BLaER1 (cell line): Measurements from ENCODE around the gene FOXO6.

ENCODE experiments used
- H3K27ac ChIP-seq: shearing (Covaris generic); formaldehyde crosslinking; 2 replicates; pipeline ENCODE4 v1.8.1; 2022
- H3K27me3 ChIP-seq: shearing (Covaris generic); formaldehyde crosslinking; 2 replicates; pipeline ENCODE4 v1.8.1; 2022
- H3K36me3 ChIP-seq: shearing (Covaris generic); formaldehyde crosslinking; 2 replicates; pipeline ENCODE4 v1.8.1; 2022
- H3K4me1 ChIP-seq: shearing (Covaris generic); formaldehyde crosslinking; 2 replicates; pipeline ENCODE4 v1.8.1; 2022
- H3K4me2 ChIP-seq: shearing (Covaris generic); formaldehyde crosslinking; 2 replicates; pipeline ENCODE4 v1.8.1; 2022
- H3K4me3 ChIP-seq: shearing (Covaris generic); formaldehyde crosslinking; 2 replicates; pipeline ENCODE4 v1.8.1; 2022
- H3K9ac ChIP-seq: shearing (Covaris generic); formaldehyde crosslinking; 2 replicates; pipeline ENCODE4 v1.8.1; 2022
- H3K9me3 ChIP-seq: shearing (Covaris generic); formaldehyde crosslinking; 2 replicates; pipeline ENCODE4 v1.8.1; 2022
- H4K20me1 ChIP-seq: shearing (Covaris generic); formaldehyde crosslinking; 2 replicates; pipeline ENCODE4 v1.8.1; 2022
- Cebpa-rat ChIP-seq: shearing (Covaris generic); IDR thresholded peaks from 2 replicates; pipeline ENCODE4 v1.8.1; 2022

FOXO6 gene

GRCh38 chr1:41418857-41419583 is 57.8 kb downstream of the FOXO6 start:
- Histone ChIP-seq H3K4me3 (no peak overlapping the region), H3K27me3 (no peaks in the 10 kb centered on the region), H3K9ac (no peak overlapping the region), H4K20me1 (no peaks in the 10 kb centered on the region), H3K4me1 (peaks cover 51% of the 10 kb centered on the region), H3K27ac (no peak overlapping the region), H3K4me2 (peak overlapping the region; percentile 39; the same call in 1 of the 2 replicates), H3K36me3 (no peaks in the 10 kb centered on the region), H3K9me3 (no peaks in the 10 kb centered on the region)
- TF ChIP-seq Cebpa-rat, result no peak

- Histone ChIP-seq H3K9me3 (no peaks in the 10 kb centered on the region), H3K36me3 (no peaks in the 10 kb centered on the region), H3K27me3 (no peaks in the 10 kb centered on the region), H3K4me1 (peaks cover 44% of the 10 kb centered on the region), H3K4me3 (no peak overlapping the region), H3K9ac (no peak overlapping the region), H3K27ac (no peak overlapping the region), H3K4me2 (no peak overlapping the region), H4K20me1 (no peaks in the 10 kb centered on the region)
- no peak for TF ChIP-seq Cebpa-rat
These were observed 58.5 kb downstream of the FOXO6 start for GRCh38 chr1:41419584-41420295.

GRCh38 chr1:41420351-41420750 is 59.1 kb downstream of the FOXO6 start:
- Histone ChIP-seq H3K27ac (no peak overlapping the region), H3K27me3 (no peaks in the 10 kb centered on the region), H4K20me1 (no peaks in the 10 kb centered on the region)

GRCh38 chr1:41420860-41421259 is 59.6 kb downstream of the FOXO6 start:
- Histone ChIP-seq H3K4me1 (peaks cover 33% of the 10 kb centered on the region), H3K27ac (no peak overlapping the region)

More at GRCh38 chr1:41420351-41420750, 59.1 kb downstream of the FOXO6 start:
- Histone ChIP-seq H3K4me2 (no peak overlapping the region), H3K9me3 (no peaks in the 10 kb centered on the region), H3K4me3 (no peak overlapping the region), H3K4me1 (peaks cover 38% of the 10 kb centered on the region), H3K36me3 (no peaks in the 10 kb centered on the region), H3K9ac (no peak overlapping the region)
- no peak for TF ChIP-seq Cebpa-rat

GRCh38 chr1:41422306-41422705 is 61.1 kb downstream of the FOXO6 start:
- TF ChIP-seq Cebpa-rat, result no peak
- Histone ChIP-seq H3K9ac (no peak overlapping the region), H3K27ac (no peak overlapping the region)

More at GRCh38 chr1:41420860-41421259, 59.6 kb downstream of the FOXO6 start:
- H3K9me3 ChIP-seq, result no peaks in the 10 kb centered on the region
- H3K36me3 ChIP-seq, result no peaks in the 10 kb centered on the region
- no peak overlapping the region for H3K4me2 ChIP-seq
- no peaks in the 10 kb centered on the region for H3K27me3 ChIP-seq
- no peak for TF ChIP-seq Cebpa-rat
- no peak overlapping the region for H3K9ac ChIP-seq
- H4K20me1 ChIP-seq, result no peaks in the 10 kb centered on the region
- H3K4me3 ChIP-seq, result no peak overlapping the region

GRCh38 chr1:41423511-41424191 is 62.4 kb downstream of the FOXO6 start:
- H3K4me2 ChIP-seq, result no peak overlapping the region
- no peak overlapping the region for H3K9ac ChIP-seq
- peaks cover 31% of the 10 kb centered on the region for H3K4me1 ChIP-seq
- no peaks in the 10 kb centered on the region for H4K20me1 ChIP-seq
- H3K36me3 ChIP-seq, result no peaks in the 10 kb centered on the region
- no peak for TF ChIP-seq Cebpa-rat
- H3K27ac ChIP-seq, result no peak overlapping the region
- no peaks in the 10 kb centered on the region for H3K9me3 ChIP-seq
- no peak overlapping the region for H3K4me3 ChIP-seq
- no peaks in the 10 kb centered on the region for H3K27me3 ChIP-seq

More at GRCh38 chr1:41422306-41422705, 61.1 kb downstream of the FOXO6 start:
- H3K36me3 ChIP-seq, result no peaks in the 10 kb centered on the region
- peaks cover 30% of the 10 kb centered on the region for H3K4me1 ChIP-seq
- no peaks in the 10 kb centered on the region for H3K27me3 ChIP-seq
- H3K4me2 ChIP-seq, result no peak overlapping the region
- no peaks in the 10 kb centered on the region for H3K9me3 ChIP-seq
- no peaks in the 10 kb centered on the region for H4K20me1 ChIP-seq
- H3K4me3 ChIP-seq, result no peak overlapping the region

GRCh38 chr1:41424581-41425118 is 63.4 kb downstream of the FOXO6 start:
- Histone ChIP-seq H3K4me2 (no peak overlapping the region), H3K4me1 (peaks cover 32% of the 10 kb centered on the region), H3K27ac (no peak overlapping the region), H3K36me3 (no peaks in the 10 kb centered on the region), H3K9ac (no peak overlapping the region), H3K27me3 (no peaks in the 10 kb centered on the region), H4K20me1 (no peaks in the 10 kb centered on the region), H3K9me3 (no peaks in the 10 kb centered on the region), H3K4me3 (no peak overlapping the region)
- TF ChIP-seq Cebpa-rat, result no peak

GRCh38 chr1:41425369-41425768 is 64.1 kb downstream of the FOXO6 start:
- Histone ChIP-seq H3K36me3 (no peaks in the 10 kb centered on the region), H3K4me2 (no peak overlapping the region), H3K9me3 (no peaks in the 10 kb centered on the region), H3K9ac (no peak overlapping the region), H3K4me1 (peaks cover 39% of the 10 kb centered on the region), H3K4me3 (no peak overlapping the region), H3K27me3 (no peaks in the 10 kb centered on the region), H4K20me1 (no peaks in the 10 kb centered on the region), H3K27ac (no peak overlapping the region)
- TF ChIP-seq Cebpa-rat, result no peak

GRCh38 chr1:41426201-41426890 is 65.1 kb downstream of the FOXO6 start:
- Histone ChIP-seq H3K9me3 (no peaks in the 10 kb centered on the region), H3K27ac (no peak overlapping the region), H3K9ac (no peak overlapping the region), H3K4me2 (0 out of 2 replicates have a peak overlapping the region, but pooled peaks have one; percentile 61), H3K27me3 (no peaks in the 10 kb centered on the region), H3K36me3 (no peaks in the 10 kb centered on the region), H4K20me1 (no peaks in the 10 kb centered on the region), H3K4me1 (peaks cover 44% of the 10 kb centered on the region), H3K4me3 (no peak overlapping the region)
- no peak for TF ChIP-seq Cebpa-rat
